ENCODE results near the gene CLINT1. TPM values are rescaled to one million over a fixed set of nuclear protein-coding genes. Genes with fewer than 3 reads are reported as not detected.

CLINT1 gene
- total and polyA plus RNA-seq, 2 of the 13 experiments (the other 11 are each of a cell fraction or from before 2014, with no cell fraction given), result 64.0 to 104 TPM

DNA sequence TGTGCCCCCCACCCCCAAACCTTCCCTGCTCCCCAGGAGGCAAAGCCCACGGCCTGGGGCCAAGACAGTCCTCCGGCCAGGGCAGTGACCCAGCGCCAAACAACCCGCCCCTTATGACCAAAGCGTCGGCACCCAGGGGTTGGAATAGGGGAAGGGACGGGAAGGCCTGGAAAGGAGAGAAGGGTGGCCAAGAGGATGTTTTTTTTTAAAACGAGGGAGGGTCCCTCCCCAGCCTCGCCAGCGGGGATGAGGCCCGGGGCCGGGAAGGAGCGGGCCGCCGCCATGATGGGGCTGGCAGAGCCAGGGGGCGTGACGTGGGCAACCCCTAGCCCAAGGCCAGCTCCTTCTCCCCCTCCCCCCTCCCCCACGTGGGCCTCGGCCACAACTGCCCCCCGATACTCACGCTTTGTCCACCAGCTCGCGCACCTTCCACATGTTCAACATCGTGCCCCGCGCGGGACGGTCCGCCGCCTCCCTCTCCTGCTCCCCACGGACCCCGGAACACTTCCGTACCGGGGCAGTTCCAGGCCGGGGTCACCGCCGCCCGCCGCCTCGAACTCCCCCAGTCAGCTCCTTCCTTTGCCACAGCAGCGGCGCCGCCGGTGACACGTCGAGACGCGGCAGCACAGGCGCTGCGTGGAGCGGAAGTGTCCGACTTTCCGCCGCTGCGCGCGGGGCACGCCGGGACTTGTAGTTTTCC, at the start of gene CLINT1 (continued):
- TF ChIP-seq ZNF878 (CRISPR knock-in tag; IDR thresholded peaks at IDR 0.05) (no peak), ZNF232 (CRISPR knock-in tag; IDR thresholded peaks at IDR 0.05; ENCODE audit: borderline replicate concordance) (0 out of 2 replicates have a peak, but pooled peaks have one; percentile 25), HMGA1 (CRISPR knock-in tag; conservative IDR thresholded peaks at IDR 0.05) (no peak), HOXA7 (CRISPR knock-in tag; IDR thresholded peaks at IDR 0.05) (no peak), FOXK1 (CRISPR knock-in tag; IDR thresholded peaks at IDR 0.05; ENCODE audit: borderline replicate concordance, low read depth) (peak; percentile 49; the same call in 1 of the 2 replicates), POGZ (CRISPR knock-in tag; IDR thresholded peaks at IDR 0.05) (peak; percentile 76), TP53 (CRISPR knock-in tag; conservative IDR thresholded peaks at IDR 0.05) (no peak), SSRP1 (CRISPR knock-in tag; IDR thresholded peaks at IDR 0.05) (no peak), RBAK (CRISPR knock-in tag; IDR thresholded peaks at IDR 0.05) (no peak), ZNF251 (CRISPR knock-in tag; IDR thresholded peaks at IDR 0.05) (no peak), SRY (CRISPR knock-in tag; IDR thresholded peaks at IDR 0.05) (peak; percentile 80; the same call in 1 of the 2 replicates), ZNF777 (CRISPR knock-in tag; IDR thresholded peaks at IDR 0.05) (peak; percentile 60), HES4 (CRISPR knock-in tag; IDR thresholded peaks at IDR 0.05; ENCODE audit: borderline replicate concordance) (0 out of 2 replicates have a peak, but pooled peaks have one; percentile 57), FOXO1 (CRISPR knock-in tag; IDR thresholded peaks at IDR 0.05) (0 out of 2 replicates have a peak, but pooled peaks have one; percentile 26), REXO4 (CRISPR knock-in tag; IDR thresholded peaks at IDR 0.05; ENCODE audit: borderline replicate concordance) (no peak), ZNF768 (CRISPR knock-in tag; IDR thresholded peaks at IDR 0.05) (no peak), ZSCAN29 (CRISPR knock-in tag; conservative IDR thresholded peaks at IDR 0.05) (no peak), CEBPG (CRISPR knock-in tag; IDR thresholded peaks at IDR 0.05) (no peak)
- TF ChIP-seq, protein P1, sequence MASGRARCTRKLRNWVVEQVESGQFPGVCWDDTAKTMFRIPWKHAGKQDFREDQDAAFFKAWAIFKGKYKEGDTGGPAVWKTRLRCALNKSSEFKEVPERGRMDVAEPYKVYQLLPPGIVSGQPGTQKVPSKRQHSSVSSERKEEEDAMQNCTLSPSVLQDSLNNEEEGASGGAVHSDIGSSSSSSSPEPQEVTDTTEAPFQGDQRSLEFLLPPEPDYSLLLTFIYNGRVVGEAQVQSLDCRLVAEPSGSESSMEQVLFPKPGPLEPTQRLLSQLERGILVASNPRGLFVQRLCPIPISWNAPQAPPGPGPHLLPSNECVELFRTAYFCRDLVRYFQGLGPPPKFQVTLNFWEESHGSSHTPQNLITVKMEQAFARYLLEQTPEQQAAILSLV (CRISPR knock-in tag; IDR thresholded peaks at IDR 0.05; ENCODE audit: borderline replicate concordance), result peak; percentile 91; the same call in 1 of the 2 replicates
- TF ChIP-seq, protein P2, sequence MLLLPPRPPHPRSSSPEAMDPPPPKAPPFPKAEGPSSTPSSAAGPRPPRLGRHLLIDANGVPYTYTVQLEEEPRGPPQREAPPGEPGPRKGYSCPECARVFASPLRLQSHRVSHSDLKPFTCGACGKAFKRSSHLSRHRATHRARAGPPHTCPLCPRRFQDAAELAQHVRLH (CRISPR knock-in tag; IDR thresholded peaks at IDR 0.05; ENCODE audit: borderline replicate concordance, low read depth), result 0 out of 2 replicates have a peak, but pooled peaks have one; percentile 27
- TF ChIP-seq, protein P3, sequence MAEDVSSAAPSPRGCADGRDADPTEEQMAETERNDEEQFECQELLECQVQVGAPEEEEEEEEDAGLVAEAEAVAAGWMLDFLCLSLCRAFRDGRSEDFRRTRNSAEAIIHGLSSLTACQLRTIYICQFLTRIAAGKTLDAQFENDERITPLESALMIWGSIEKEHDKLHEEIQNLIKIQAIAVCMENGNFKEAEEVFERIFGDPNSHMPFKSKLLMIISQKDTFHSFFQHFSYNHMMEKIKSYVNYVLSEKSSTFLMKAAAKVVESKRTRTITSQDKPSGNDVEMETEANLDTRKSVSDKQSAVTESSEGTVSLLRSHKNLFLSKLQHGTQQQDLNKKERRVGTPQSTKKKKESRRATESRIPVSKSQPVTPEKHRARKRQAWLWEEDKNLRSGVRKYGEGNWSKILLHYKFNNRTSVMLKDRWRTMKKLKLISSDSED (CRISPR knock-in tag; IDR thresholded peaks at IDR 0.05), result no peak
- TF ChIP-seq, protein P4, sequence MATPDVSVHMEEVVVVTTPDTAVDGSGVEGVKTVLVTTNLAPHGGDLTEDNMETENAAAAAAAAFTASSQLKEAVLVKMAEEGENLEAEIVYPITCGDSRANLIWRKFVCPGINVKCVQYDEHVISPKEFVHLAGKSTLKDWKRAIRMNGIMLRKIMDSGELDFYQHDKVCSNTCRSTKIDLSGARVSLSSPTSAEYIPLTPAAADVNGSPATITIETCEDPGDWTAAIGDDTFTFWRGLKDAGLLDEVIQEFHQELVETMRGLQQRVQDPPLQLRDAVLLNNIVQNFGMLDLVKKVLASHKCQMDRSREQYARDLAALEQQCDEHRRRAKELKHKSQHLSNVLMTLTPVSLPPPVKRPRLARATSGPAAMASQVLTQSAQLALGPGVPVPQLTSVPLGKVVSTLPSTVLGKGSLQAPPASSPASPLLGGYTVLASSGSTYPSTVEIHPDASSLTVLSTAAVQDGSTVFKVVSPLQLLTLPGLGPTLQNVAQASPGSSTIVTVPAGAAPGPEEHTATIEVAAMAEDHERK (CRISPR knock-in tag; IDR thresholded peaks at IDR 0.05; ENCODE audit: low read depth), result peak; percentile 94
- TF ChIP-seq, protein P5, sequence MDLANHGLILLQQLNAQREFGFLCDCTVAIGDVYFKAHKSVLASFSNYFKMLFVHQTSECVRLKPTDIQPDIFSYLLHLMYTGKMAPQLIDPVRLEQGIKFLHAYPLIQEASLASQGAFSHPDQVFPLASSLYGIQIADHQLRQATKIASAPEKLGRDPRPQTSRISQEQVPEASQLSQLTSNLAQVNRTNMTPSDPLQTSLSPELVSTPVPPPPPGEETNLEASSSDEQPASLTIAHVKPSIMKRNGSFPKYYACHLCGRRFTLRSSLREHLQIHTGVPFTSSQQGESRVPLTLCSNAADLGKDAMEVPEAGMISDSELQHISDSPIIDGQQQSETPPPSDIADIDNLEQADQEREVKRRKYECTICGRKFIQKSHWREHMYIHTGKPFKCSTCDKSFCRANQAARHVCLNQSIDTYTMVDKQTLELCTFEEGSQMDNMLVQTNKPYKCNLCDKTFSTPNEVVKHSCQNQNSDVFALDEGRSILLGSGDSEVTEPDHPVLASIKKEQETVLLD (CRISPR knock-in tag; IDR thresholded peaks at IDR 0.05; ENCODE audit: low read depth), result no peak
- TF ChIP-seq, protein P6, sequence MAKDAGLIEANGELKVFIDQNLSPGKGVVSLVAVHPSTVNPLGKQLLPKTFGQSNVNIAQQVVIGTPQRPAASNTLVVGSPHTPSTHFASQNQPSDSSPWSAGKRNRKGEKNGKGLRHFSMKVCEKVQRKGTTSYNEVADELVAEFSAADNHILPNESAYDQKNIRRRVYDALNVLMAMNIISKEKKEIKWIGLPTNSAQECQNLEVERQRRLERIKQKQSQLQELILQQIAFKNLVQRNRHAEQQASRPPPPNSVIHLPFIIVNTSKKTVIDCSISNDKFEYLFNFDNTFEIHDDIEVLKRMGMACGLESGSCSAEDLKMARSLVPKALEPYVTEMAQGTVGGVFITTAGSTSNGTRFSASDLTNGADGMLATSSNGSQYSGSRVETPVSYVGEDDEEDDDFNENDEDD (CRISPR knock-in tag; IDR thresholded peaks at IDR 0.05; ENCODE audit: borderline replicate concordance), result no peak

Data from HepG2 (cell line).